Skeletal muscle satellite cell (primary cell): Measurements from ENCODE around the gene WHRN. TPM values are rescaled to one million over a fixed set of nuclear protein-coding genes. Genes with fewer than 3 reads are reported as not detected.

Source experiments
- H3K27me3 ChIP-seq: 2 replicates; pipeline ENCODE4 v1.7.0; 2013; ENCODE audit warnings: low read length; ENCODE audit not compliant: control insufficient read depth, insufficient read depth
- H3K36me3 ChIP-seq: 2 replicates; pipeline ENCODE4 v1.7.0; 2013; ENCODE audit warnings: mild to moderate bottlenecking, control low read depth, low read length; ENCODE audit not compliant: insufficient read depth
- H3K4me1 ChIP-seq: 2 replicates; pipeline ENCODE4 v1.7.0; 2013; ENCODE audit warnings: low read length; ENCODE audit not compliant: control insufficient read depth, insufficient read depth
- H3K4me2 ChIP-seq: 2 replicates; pipeline ENCODE4 v1.7.0; 2013; ENCODE audit warnings: mild to moderate bottlenecking, low read length
- H3K4me3 ChIP-seq: 2 replicates; pipeline ENCODE4 v1.7.0; 2013; ENCODE audit warnings: low read length
- H3K9ac ChIP-seq: 2 replicates; pipeline ENCODE4 v1.7.0; 2013; ENCODE audit warnings: mild to moderate bottlenecking, low read depth, low read length, moderate library complexity
- H3K9me3 ChIP-seq: replicated peaks from 2 replicates; pipeline ENCODE4 v1.7.0; 2013; ENCODE audit warnings: mild to moderate bottlenecking, control low read depth, low read length
- total RNA-seq: library from RNA; depleted of rRNA; stranded (reverse); fragments of >200 nt; gene quantifications from 2 replicates; pipeline ENCODE4 v1.2.3, GENCODE V29; 2012; rRNA removed

The WHRN gene
- 0.51 and 1.3 TPM in 2 replicates for total RNA-seq

DNA sequence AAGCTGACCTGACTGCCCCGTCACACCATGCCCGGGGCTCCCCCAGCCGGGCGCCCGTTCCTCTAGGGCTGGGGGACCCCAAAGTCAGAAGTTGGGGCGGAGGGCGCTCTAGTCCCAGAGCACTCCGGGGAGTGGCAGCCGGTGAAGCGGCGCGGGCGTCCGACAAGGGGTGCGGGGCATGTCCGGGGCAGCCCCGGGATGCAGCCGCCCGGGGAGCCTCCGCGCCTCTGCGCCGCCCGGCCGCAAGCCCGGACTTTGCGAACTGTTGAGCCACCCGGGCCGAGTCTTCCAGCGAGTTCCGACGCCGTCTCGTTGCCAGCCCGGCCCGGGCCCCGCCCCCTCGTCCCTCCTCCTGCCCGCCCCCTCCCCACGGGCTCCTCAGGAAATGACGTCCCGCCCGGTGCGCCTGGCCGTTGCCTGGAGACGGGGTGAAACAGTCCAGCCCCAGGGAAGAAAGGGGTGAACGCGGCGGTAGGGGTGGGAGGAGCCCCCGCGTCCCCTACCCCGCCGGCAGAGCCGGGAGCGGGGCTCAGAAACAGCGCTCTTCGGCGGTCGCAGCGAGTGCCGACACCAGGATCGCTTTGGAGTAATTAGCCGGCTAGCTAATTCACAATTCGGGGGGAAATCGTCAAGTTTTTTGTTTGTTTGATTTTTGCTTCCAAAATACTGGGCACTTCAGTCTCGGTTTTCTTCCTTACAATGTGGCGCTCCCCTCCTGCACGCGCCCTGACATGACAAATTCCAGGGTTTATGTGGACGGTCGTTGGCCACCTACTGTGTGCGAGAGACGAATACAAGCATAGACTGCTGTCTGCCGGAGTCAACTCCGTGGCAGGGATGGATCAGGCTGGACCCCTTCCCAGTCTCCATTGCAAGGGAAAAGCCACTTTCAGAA lies at the start of gene WHRN:
TSS of gene WHRN (minus strand) at position 287 of the 895 bp plus-strand sequence. CDS start 672 bp downstream, outside the sequence.
- Histone ChIP-seq H3K27me3 (peaks cover 67% of the 10 kb centered on the region), H3K9me3 (no peaks in the 10 kb centered on the region), H3K36me3 (no peaks in the 10 kb centered on the region), H3K9ac (peak within 1 kb of the TSS; percentile 73), H3K4me1 (peaks cover 17% of the 10 kb centered on the region), H3K4me3 (peak within 1 kb of the TSS; percentile 80), H3K4me2 (peak within 1 kb of the TSS; percentile 94)

DNA sequence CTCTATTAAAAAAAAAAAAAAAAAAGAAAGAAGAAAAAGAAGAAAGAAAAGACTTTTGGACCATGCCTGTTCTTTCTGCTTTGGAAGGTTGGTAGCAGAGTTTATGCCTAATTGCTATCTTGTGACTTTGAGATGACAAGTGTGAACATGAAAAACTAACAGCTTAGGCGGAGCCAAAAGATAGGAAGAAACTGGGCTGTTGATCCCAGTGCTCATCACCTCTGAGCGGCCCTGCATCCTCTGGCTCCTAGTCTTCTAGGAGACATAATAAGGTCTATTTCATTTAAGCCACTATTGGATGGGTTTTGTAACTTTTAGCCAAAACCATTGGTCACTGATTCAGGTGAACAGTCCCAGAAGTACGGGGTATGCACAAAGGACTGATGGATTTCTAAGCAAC lies 47.9 kb upstream of the WHRN start:
- peaks cover 17% of the 10 kb centered on the region for H3K27me3 ChIP-seq
- no peaks in the 10 kb centered on the region for H3K36me3 ChIP-seq
- H3K4me3 ChIP-seq = no peak overlapping the region
- H3K4me2 ChIP-seq = no peak overlapping the region
- no peak overlapping the region for H3K9ac ChIP-seq
- H3K4me1 ChIP-seq = peaks cover 13% of the 10 kb centered on the region
- H3K9me3 ChIP-seq = no peaks in the 10 kb centered on the region

DNA sequence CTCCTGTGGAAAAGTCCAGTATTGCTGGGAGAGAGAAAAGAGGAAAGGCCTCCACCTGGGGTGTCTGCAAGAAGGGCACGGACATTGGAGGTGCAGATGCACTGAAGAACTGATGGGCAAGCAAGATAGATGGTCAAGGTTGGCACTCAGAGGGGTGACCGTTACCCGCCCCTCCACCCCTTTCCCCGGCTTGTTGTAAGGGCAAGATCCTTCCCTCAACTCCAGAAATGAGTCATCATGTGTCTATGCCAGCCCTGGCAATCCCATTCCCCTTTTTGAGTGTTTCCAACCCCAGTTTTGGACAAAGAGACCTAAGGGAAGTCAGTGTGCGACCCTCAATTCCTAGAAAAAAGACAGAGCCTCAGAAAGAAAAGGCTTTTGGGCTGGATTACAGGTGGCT lies 47.4 kb upstream of the WHRN start:
- Histone ChIP-seq H3K36me3 (no peaks in the 10 kb centered on the region), H3K4me3 (no peak overlapping the region), H3K9ac (no peak overlapping the region), H3K4me2 (peak overlapping the region; percentile 18), H3K27me3 (peaks cover 22% of the 10 kb centered on the region), H3K4me1 (peaks cover 13% of the 10 kb centered on the region), H3K9me3 (no peaks in the 10 kb centered on the region)

DNA sequence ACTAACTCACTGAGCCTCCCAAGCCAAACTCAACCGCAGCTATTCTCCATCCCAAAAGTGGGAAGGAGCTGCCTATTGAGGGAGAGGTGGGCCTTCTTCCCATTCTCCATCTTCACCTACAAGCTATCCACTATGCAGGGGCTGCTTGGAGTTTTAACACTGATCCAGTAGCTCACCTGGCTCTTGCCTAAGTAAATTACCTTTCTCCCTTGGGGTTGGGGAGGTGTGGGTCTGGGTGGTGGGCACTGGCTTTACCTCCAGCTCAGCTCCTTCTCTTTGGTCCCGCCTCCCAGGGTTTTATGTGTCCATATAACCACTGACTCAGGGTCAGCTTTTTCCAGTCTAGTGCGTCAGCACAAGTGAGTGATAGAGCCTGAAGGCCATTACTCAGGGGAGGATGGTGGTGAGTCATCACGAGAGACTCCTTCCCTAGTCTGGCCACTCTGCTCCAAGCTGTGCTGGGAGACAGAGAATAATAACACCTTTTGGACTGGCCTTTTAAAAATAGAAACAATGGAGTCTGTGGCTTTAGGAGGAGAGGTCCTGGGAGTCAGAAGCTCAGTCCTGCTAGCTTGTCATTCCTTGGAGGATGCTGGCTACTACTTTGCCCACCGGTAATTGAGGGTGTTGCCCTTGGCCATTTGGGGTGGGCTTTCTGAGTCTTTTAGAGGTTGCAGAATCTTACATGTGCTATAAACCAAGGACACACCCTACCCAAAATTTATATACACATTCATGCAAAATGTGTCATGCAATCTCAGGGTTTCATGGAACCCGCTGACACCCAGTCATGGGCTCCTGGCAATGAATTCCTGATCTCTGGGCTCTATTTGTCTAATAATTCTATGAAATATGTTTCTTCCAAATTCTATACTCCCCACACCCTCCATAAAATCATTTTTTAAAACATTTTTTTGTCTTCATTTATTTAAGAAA lies 46.7 kb upstream of the WHRN start:
- Histone ChIP-seq H3K9me3 (no peaks in the 10 kb centered on the region), H3K9ac (no peak overlapping the region), H3K4me3 (no peak overlapping the region), H3K4me2 (peak overlapping the region; percentile 52), H3K4me1 (peaks cover 13% of the 10 kb centered on the region), H3K27me3 (peaks cover 28% of the 10 kb centered on the region), H3K36me3 (no peaks in the 10 kb centered on the region)

DNA sequence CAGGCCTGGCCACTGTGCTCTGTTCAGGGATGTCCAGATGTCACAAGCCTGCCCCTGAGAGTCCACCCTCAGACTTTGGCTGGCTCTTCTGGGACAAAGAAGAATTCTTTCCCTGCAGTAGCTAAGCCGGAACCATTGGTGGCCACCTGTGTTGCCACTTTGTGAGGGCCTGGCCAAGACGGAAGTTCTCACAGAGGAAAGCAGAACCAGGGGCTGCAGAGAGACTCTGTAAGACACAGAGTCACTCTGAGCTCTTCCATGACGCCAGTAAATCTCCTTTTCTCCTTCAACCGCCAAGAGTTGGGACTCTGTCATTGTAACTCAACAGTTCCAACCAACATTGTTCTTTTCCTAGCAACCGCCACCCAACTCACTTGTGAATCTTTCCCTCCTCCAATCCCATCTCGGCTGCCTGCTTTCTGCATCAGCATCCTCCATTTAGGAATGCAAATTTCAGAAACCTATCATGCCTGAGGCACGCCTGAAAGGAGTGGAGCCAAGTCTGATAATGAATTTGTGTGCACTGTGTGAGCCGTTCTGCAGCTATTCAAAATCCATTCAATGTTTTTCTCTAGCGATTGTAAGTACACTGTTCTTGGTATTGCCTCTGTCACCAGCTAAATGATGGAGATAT lies 44.5 kb upstream of the WHRN start:
- Histone ChIP-seq H3K9ac (no peak overlapping the region), H3K4me1 (peaks cover 13% of the 10 kb centered on the region), H3K4me2 (no peak overlapping the region), H3K27me3 (peaks cover 44% of the 10 kb centered on the region), H3K36me3 (no peaks in the 10 kb centered on the region), H3K4me3 (no peak overlapping the region), H3K9me3 (no peaks in the 10 kb centered on the region)

DNA sequence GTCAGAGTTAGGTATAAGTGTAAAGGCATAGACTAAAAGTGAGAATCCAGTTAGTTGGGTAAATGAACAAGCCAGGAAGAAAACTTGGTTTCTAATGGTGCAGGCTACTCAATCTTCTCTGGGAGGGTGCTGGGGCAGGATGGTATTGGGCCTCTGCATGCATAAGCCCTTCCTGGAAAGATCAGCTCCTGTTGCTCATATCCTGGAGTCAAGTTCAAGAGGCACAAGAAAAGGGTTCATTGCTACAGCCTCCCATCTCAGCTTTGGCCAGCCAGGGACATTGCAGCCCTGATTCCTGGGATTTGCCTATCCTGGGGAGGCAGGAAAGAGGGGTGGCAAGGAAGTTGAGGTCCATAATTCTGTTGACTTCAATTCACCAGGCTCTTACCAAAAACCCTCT lies 41.6 kb upstream of the WHRN start:
- Histone ChIP-seq H3K4me1 (peaks cover 4% of the 10 kb centered on the region), H3K36me3 (no peaks in the 10 kb centered on the region), H3K27me3 (peaks cover 63% of the 10 kb centered on the region), H3K9ac (no peak overlapping the region), H3K9me3 (no peaks in the 10 kb centered on the region), H3K4me3 (no peak overlapping the region), H3K4me2 (no peak overlapping the region)

DNA sequence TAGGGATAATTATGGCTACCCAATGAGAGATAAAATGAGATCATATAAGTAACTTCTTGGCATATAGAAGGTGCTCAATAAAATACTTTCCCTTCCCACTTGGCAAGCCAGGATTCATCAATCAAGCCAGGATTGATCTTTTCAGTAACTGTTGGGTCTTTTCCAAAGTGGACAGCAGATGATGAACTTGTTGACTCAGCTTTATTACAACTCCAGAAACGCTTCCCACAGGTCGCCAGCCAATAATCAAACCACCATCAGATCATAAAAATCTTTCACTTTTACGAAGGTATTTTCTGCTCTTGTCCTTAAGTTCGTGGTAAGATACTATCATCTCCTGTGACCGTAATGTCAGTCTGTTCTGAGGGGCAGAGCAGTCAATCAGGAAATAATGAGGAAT lies 39.8 kb upstream of the WHRN start:
- peaks cover 58% of the 10 kb centered on the region for H3K27me3 ChIP-seq
- no peak overlapping the region for H3K9ac ChIP-seq
- no peak overlapping the region for H3K4me3 ChIP-seq
- no peaks in the 10 kb centered on the region for H3K9me3 ChIP-seq
- H3K4me1 ChIP-seq = no peaks in the 10 kb centered on the region
- no peak overlapping the region for H3K4me2 ChIP-seq
- H3K36me3 ChIP-seq = no peaks in the 10 kb centered on the region

DNA sequence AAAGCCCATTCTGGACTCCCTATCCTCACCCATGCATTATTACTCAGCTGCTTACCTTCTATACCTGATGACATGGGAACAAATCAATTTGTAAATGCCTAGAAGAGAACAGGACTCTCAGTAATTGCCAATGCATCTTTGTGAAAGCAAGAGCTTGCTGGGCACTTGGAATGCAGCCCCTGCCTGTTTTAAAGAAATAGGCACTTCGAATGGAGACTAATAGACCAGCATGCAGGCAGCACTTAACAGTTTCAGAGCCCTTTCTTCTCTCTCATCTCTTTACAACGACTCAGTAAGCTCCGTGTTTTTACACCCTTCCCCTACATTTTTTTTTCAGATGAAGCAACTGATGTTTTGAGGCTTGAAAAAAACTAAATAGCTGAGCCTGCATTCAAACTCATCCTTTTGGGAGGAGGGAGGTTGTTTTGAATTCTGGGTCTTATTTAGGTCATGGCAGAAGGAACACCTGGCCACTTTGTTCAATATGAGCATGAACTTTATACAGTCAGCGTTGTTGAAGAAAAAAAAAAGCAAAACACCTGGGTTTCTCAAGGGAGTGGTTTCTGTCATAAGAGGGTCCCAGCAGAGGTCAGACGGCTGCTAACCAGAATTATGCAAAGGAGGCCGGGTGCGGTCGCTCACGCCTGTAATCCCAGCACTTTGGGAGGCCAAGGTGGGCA lies 34.6 kb upstream of the WHRN start:
- Histone ChIP-seq H3K9me3 (no peaks in the 10 kb centered on the region), H3K4me3 (no peak overlapping the region), H3K36me3 (no peaks in the 10 kb centered on the region), H3K4me1 (no peaks in the 10 kb centered on the region), H3K9ac (no peak overlapping the region), H3K4me2 (no peak overlapping the region), H3K27me3 (peaks cover 46% of the 10 kb centered on the region)

DNA sequence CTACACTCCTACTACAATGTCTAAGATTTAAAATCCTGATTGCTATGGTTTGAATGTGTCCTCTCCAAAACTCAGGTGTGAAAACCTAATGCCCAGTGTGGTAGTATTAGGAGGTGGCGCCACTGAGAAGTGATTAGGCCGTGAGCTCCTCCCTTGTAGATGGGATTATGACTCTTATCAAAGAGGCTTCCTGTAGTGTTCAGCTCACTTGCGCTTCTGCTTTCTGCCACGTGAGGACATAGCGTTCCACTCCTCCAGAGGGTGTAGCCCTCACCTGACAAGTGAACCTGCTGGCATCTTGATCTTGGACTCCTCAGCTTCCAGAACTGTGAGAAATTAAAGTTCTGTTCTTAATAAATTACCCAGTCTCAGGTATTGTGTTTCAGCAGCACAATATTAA lies 33.0 kb upstream of the WHRN start:
- no peak overlapping the region for H3K4me3 ChIP-seq
- no peaks in the 10 kb centered on the region for H3K36me3 ChIP-seq
- H3K9me3 ChIP-seq = no peaks in the 10 kb centered on the region
- H3K4me1 ChIP-seq = no peaks in the 10 kb centered on the region
- no peak overlapping the region for H3K9ac ChIP-seq
- H3K4me2 ChIP-seq = no peak overlapping the region
- H3K27me3 ChIP-seq = peaks cover 34% of the 10 kb centered on the region

DNA sequence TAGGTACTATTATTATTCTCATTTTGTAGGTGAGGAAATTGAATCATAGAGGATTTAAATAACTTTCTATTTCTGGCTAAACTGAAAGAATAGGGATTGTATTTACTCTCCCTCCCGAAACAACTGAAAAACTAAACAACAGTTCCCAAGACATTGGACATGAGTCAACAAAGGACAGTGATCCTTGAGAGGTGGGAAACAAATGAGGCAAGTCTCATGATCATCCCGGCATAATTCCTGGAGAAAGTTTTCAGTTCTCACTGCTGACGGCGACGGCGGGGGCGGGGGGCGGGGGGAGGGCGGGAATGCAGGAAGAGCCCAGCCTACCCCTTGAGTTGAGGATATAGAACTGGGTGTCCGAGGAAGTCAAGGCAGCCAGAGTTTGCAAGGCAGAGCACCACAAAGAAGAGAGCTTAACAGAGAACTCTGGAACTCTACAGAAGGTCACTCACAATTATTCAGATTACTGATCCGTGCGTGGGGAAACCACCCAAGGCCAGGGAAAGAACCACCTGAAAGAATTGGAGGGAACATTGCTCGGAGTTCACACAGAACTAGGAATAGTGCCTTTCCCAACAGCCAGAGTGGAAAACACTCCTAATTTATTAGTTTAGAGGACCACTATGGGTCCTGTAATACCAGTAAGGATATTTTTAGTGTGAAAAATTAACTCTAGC lies 27.4 kb upstream of the WHRN start:
- Histone ChIP-seq H3K27me3 (peaks cover 37% of the 10 kb centered on the region), H3K36me3 (no peaks in the 10 kb centered on the region), H3K4me3 (no peak overlapping the region), H3K4me1 (no peaks in the 10 kb centered on the region), H3K9me3 (no peaks in the 10 kb centered on the region), H3K9ac (no peak overlapping the region), H3K4me2 (no peak overlapping the region)
